ENCODE results near the gene ARHGEF17. TPM values are rescaled to one million over a fixed set of nuclear protein-coding genes. Genes with fewer than 3 reads are reported as not detected.

The ARHGEF17 gene
- total and polyA plus RNA-seq, 2 of the 8 experiments (the other 6 are each of a cell fraction or from before 2014, with no cell fraction given): 11.3 to 14.6 TPM

DNA sequence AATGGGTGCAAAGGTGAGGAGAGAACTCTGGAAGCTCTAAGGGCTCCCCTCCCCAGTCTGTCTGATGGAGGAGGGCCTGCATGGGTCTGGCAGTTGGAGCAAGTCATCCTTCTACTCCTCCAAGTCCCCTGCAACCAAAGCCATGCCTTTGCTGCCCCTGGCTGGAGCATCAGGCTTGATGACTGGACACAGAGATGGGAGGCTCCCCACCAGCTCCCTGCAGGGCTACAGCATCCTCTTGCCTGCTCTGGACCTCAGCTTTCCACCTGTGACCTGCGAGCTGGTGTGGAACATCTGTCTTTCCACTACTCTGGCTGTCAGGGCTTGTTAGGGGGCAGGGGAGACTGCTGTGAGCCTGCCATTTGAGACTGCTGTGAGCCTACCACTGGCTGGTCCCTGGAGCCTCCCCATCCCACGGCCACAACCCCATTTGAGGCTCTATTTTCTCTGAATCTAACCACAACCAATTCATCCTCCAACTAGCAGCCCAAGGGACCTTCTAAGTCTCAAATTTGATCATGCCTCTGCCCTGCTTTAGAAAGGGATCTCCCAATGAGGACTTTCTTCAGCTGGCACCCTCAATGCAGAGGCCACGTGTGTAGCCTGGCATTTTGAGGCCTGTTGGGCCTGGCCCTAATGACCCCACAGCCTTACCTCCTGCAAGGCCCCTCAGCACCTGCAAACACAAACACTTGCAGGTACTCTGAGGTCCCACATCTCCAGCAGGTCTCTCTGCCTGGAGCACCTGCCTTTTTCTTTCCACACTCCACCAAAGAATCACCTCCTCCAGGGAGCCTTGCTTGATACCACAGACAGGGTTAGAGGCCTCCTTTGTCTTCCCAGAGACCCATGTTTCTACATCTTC is 26.0 kb upstream of the ARHGEF17 start:
- Histone ChIP-seq H3K27me3 (replicated peaks in 1 of 4; ENCODE audit: control insufficient read depth in 3 of 4, extremely low read depth in 1 of 4, insufficient read depth in 3 of 4, low read length in 3 of 4) (no peaks in the 10 kb centered on the region; a peak in 1 of 7 replicates), H3K56ac (replicated peaks; ENCODE audit: insufficient read length, low read depth, low read length) (no peak overlapping the region), H3K9me3 (ENCODE audit: insufficient read depth in 2 of 2, low read depth in 1 of 2, low read length in 1 of 2) (no peaks in the 10 kb centered on the region), H4K91ac (replicated peaks; ENCODE audit: insufficient read length, low read length) (no peak overlapping the region), H3K36me3 (ENCODE audit: control insufficient read depth in 2 of 4, insufficient read depth in 4 of 4, low read length in 3 of 4) (no peaks in the 10 kb centered on the region), H2BK120ac (replicated peaks; ENCODE audit: low read depth, low read length) (no peak overlapping the region), H2AFZ (ENCODE audit: low read length) (no peak overlapping the region), H3K18ac (ENCODE audit: extremely low read depth, low read length) (no peak overlapping the region), H3K4me2 (ENCODE audit: insufficient read depth in 1 of 2, low read depth in 2 of 2, low read length in 2 of 2) (no peak overlapping the region), H2BK20ac (ENCODE audit: low read length) (no peak overlapping the region), H3K4ac (replicated peaks; ENCODE audit: insufficient read length, low read depth, low read length) (no peak overlapping the region), H3K23ac (ENCODE audit: insufficient read length) (no peak overlapping the region), H4K20me1 (replicated peaks in 1 of 2; ENCODE audit: control insufficient read depth in 1 of 2, insufficient read depth in 2 of 2, low read length in 2 of 2) (no peaks in the 10 kb centered on the region), H3K23me2 (ENCODE audit: low read depth, low read length) (no peaks in the 10 kb centered on the region), H3K79me1 (ENCODE audit: low read depth, low read length) (no peaks in the 10 kb centered on the region), H3K9ac (replicated peaks in 1 of 4; ENCODE audit: extremely low read depth in 1 of 4, low read depth in 3 of 4, low read length in 3 of 4) (no peak overlapping the region), H2AK5ac (ENCODE audit: low read depth, low read length) (no peak overlapping the region), H3K79me2 (ENCODE audit: control insufficient read depth in 1 of 2, insufficient read depth in 2 of 2, low read length in 2 of 2) (no peaks in the 10 kb centered on the region), H2BK15ac (ENCODE audit: low read length) (no peak overlapping the region), H4K8ac (ENCODE audit: extremely low read depth, insufficient read depth, low read length) (no peak overlapping the region), H3K14ac (ENCODE audit: insufficient read length) (no peak overlapping the region), H2BK5ac (ENCODE audit: low read depth, low read length) (no peak overlapping the region), H2BK12ac (ENCODE audit: low read depth, low read length) (no peak overlapping the region), H3K4me1 (replicated peaks in 1 of 4; ENCODE audit: control insufficient read depth in 3 of 4, insufficient read depth in 4 of 4, low read length in 3 of 4) (no peaks in the 10 kb centered on the region; a peak in 2 of 7 replicates), H3K4me3 (ENCODE audit: extremely low read depth in 1 of 4, insufficient read depth in 2 of 4, low read depth in 3 of 4, low read length in 4 of 4) (no peak overlapping the region), H3K27ac (ENCODE audit: low read depth, low read length) (no peak overlapping the region), H4K5ac (ENCODE audit: insufficient read length, low read depth, low read length) (no peak overlapping the region)
- DNase-seq (ENCODE audit: low read depth in 1 of 2, low spot score in 2 of 2) (no peak), FAIRE-seq (no peak)
- 95% methylated on average over 3 of the region's 3 CpGs; no CpG with 5 or more reads in 1 of the 2 experiments for WGBS, 2 experiments (ENCODE audit: extremely low coverage in 1 of 2, insufficient coverage in 1 of 2, insufficient read length in 1 of 2, insufficient replicate concordance in 2 of 2, low coverage in 1 of 2, low lambda C conversion rate in 2 of 2, missing lambda C conversion rate in 1 of 2)
- POLR2A ChIA-PET (ENCODE audit: partially characterized antibody): no interaction called here
- CTCF ChIA-PET (ENCODE audit: partially characterized antibody): interaction anchor here (0.9 to 15.2 kb wide), 10 partner anchors 7 to 79 kb away, joined by 3 to 233 read pairs (median 6); partner anchors contain the start of gene P2RY6
- TF ChIP-seq SRF (IDR thresholded peaks at IDR 0.05; ENCODE audit: low read depth, low read length) (no peak), CHD2 (IDR thresholded peaks at IDR 0.05; ENCODE audit: low read length) (no peak), POLR2AphosphoS5 (IDR thresholded peaks at IDR 0.05; ENCODE audit: low read depth, low read length) (no peak), SP2 (IDR thresholded peaks at IDR 0.05; ENCODE audit: low read length) (no peak), ZNF274 (IDR thresholded peaks at IDR 0.05; ENCODE audit: borderline replicate concordance, extremely low read depth, low read length) (no peak), TEAD4 (IDR thresholded peaks at IDR 0.05; ENCODE audit: low read depth, low read length) (no peak), TCF12 (IDR thresholded peaks at IDR 0.05; ENCODE audit: low read depth, low read length) (no peak), CEBPB (IDR thresholded peaks at IDR 0.05; ENCODE audit: low read depth, low read length) (no peak), SIRT6 (IDR thresholded peaks at IDR 0.05; ENCODE audit: low read length) (no peak), CHD1 (IDR thresholded peaks at IDR 0.05; ENCODE audit: low read depth, low read length) (no peak)

All from H1 (cell line).